ENCODE measurements around the gene CNTRL.

CNTRL gene

GRCh38 chr9:121189660-121190059 lies 114.9 kb downstream of the CNTRL start:
- no peaks in the 10 kb centered on the region for H3K27me3 ChIP-seq (ENCODE audit: control insufficient read depth, low read length)
- no peak overlapping the region for H3K4me2 ChIP-seq (ENCODE audit: low read length)
- no peak overlapping the region for H3K4me3 ChIP-seq (ENCODE audit: low read length)
- H3K9me2 ChIP-seq (replicated peaks; ENCODE audit: control insufficient read depth, low read length): no peaks in the 10 kb centered on the region
- no peaks in the 10 kb centered on the region for H3K9me3 ChIP-seq (ENCODE audit: control insufficient read depth, insufficient read depth, low read length)
- H3K4me1 ChIP-seq (ENCODE audit: control insufficient read depth, low read length): peaks cover 93% of the 10 kb centered on the region
- H3K79me2 ChIP-seq (ENCODE audit: control insufficient read depth, low read length): peaks cover 98% of the 10 kb centered on the region
- TF ChIP-seq CTCF (IDR thresholded peaks at IDR 0.05; ENCODE audit: low read depth, low read length, poor library complexity, severe bottlenecking) (no peak), EZH2phosphoT487 (IDR thresholded peaks at IDR 0.05; ENCODE audit: borderline replicate concordance, low read length) (no peak)
- H3K36me3 ChIP-seq (ENCODE audit: control insufficient read depth, low read length): peaks cover 75% of the 10 kb centered on the region
- no peak overlapping the region for H3K27ac ChIP-seq (ENCODE audit: low read depth, low read length)
- H4K20me1 ChIP-seq (ENCODE audit: control insufficient read depth, insufficient read depth, low read depth, low read length): peaks cover 13% of the 10 kb centered on the region; the same call in 1 of the 2 replicates
- peaks cover 26% of the 10 kb centered on the region for H3F3A ChIP-seq (ENCODE audit: control insufficient read depth, insufficient read depth)

- peaks cover 93% of the 10 kb centered on the region for H3K4me1 ChIP-seq (ENCODE audit: control insufficient read depth, low read length)
- no peaks in the 10 kb centered on the region for H3K27me3 ChIP-seq (ENCODE audit: control insufficient read depth, low read length)
- no peaks in the 10 kb centered on the region for H3K9me3 ChIP-seq (ENCODE audit: control insufficient read depth, insufficient read depth, low read length)
- H4K20me1 ChIP-seq (ENCODE audit: control insufficient read depth, insufficient read depth, low read depth, low read length): peaks cover 24% of the 10 kb centered on the region; the same call in 1 of the 2 replicates
- H3K36me3 ChIP-seq (ENCODE audit: control insufficient read depth, low read length): peaks cover 60% of the 10 kb centered on the region
- H3K4me3 ChIP-seq (ENCODE audit: low read length): no peak overlapping the region
- peaks cover 12% of the 10 kb centered on the region for H3F3A ChIP-seq (ENCODE audit: control insufficient read depth, insufficient read depth)
- TF ChIP-seq EZH2phosphoT487 (IDR thresholded peaks at IDR 0.05; ENCODE audit: borderline replicate concordance, low read length) (no peak), CTCF (IDR thresholded peaks at IDR 0.05; ENCODE audit: low read depth, low read length, poor library complexity, severe bottlenecking) (no peak)
- H3K9me2 ChIP-seq (replicated peaks; ENCODE audit: control insufficient read depth, low read length): no peaks in the 10 kb centered on the region
- no peak overlapping the region for H3K27ac ChIP-seq (ENCODE audit: low read depth, low read length)
- no peak overlapping the region for H3K4me2 ChIP-seq (ENCODE audit: low read length)
- H3K79me2 ChIP-seq (ENCODE audit: control insufficient read depth, low read length): peaks cover 98% of the 10 kb centered on the region
Measured at GRCh38 chr9:121191235-121191634, 116.5 kb downstream of the CNTRL start.

- TF ChIP-seq EZH2phosphoT487 (IDR thresholded peaks at IDR 0.05; ENCODE audit: borderline replicate concordance, low read length): no peak
- no peak for TF ChIP-seq CTCF (IDR thresholded peaks at IDR 0.05; ENCODE audit: low read depth, low read length, poor library complexity, severe bottlenecking)
- H3F3A ChIP-seq (ENCODE audit: control insufficient read depth, insufficient read depth): peaks cover 5% of the 10 kb centered on the region
- H3K4me2 ChIP-seq (ENCODE audit: low read length): peak overlapping the region; percentile 19; the same call in 1 of the 2 replicates
- H3K79me2 ChIP-seq (ENCODE audit: control insufficient read depth, low read length): peaks cover 99% of the 10 kb centered on the region
- H3K27me3 ChIP-seq (ENCODE audit: control insufficient read depth, low read length): no peaks in the 10 kb centered on the region
- peaks cover 93% of the 10 kb centered on the region for H3K4me1 ChIP-seq (ENCODE audit: control insufficient read depth, low read length)
- H3K4me3 ChIP-seq (ENCODE audit: low read length): no peak overlapping the region
- H3K27ac ChIP-seq (ENCODE audit: low read depth, low read length): no peak overlapping the region
- H3K36me3 ChIP-seq (ENCODE audit: control insufficient read depth, low read length): peaks cover 52% of the 10 kb centered on the region
- H4K20me1 ChIP-seq (ENCODE audit: control insufficient read depth, insufficient read depth, low read depth, low read length): peaks cover 24% of the 10 kb centered on the region; the same call in 1 of the 2 replicates
- no peaks in the 10 kb centered on the region for H3K9me3 ChIP-seq (ENCODE audit: control insufficient read depth, insufficient read depth, low read length)
- no peaks in the 10 kb centered on the region for H3K9me2 ChIP-seq (replicated peaks; ENCODE audit: control insufficient read depth, low read length)
Measured at GRCh38 chr9:121192518-121192917, 117.8 kb downstream of the CNTRL start.
